HCT116 (cell line): Measurements from ENCODE around the gene RAB39B. TPM values are rescaled to one million over a fixed set of nuclear protein-coding genes. Genes with fewer than 3 reads are reported as not detected.
"Not testable (repeated sequence)": the region's sequence is repeated elsewhere in the genome, so short reads cannot be mapped to it uniquely, and the experiment has no call there.

Experiments used
- ATAC-seq: fragments of 200-7000 bp; cut with Tn5 transposase; 2 replicates; pipeline ENCODE4 v1.9.1; 2020; ENCODE audit warnings: mild to moderate bottlenecking, moderate library complexity
- BruUV-seq: library from RNA; stranded (reverse); fragments of 400-500 nt; replicated peaks from 2 replicates; lab custom pipeline; 2021; lab: Mats Ljungman, UMichigan
- CTCF ChIA-PET: fragments of 300-600 bp; sonication (Branson Sonifier 250); formaldehyde crosslinking; loops from one replicate; lab custom pipeline; 2021; ENCODE audit warnings: antibody characterized with exemption; lab: Charles Lee
- POLR2A ChIA-PET: fragments of 300-600, 350-600 bp; sonication (Branson Sonifier 250); formaldehyde crosslinking; loops from one replicate; lab custom pipeline; 2021; ENCODE audit warnings: antibody characterized with exemption; lab: Charles Lee
- RAD21 ChIA-PET, 2 experiments: fragments of 300-600 bp; sonication (Branson Sonifier 250); formaldehyde crosslinking; loops; one replicate each; lab custom pipeline; 2023; ENCODE audit warnings: low total read pairs in 2 of 2; ENCODE audit not compliant: uncharacterized antibody in 2 of 2, unreplicated experiment in 2 of 2, low non-redundant PET in 1 of 2; lab: Charles Lee
- DNase-seq: peaks from one replicate; pipeline ENCODE4 v3.0.0-alpha.2; 2010; ENCODE audit warnings: low read depth, low spot score
- H2AFZ ChIP-seq: fragments of 200-600 bp; shearing (Covaris generic), sonication (generic); 2 replicates; pipeline ENCODE4 v1.6.1; 2017; ENCODE audit warnings: low read depth, mixed run types, mixed read lengths, antibody characterized with exemption, low read length; ENCODE audit not compliant: poor library complexity, severe bottlenecking
- H3K27ac ChIP-seq: 2 replicates; pipeline ENCODE4 v1.5.1; 2012; ENCODE audit warnings: low read depth, low read length
- H3K27me3 ChIP-seq: fragments of 200-600 bp; sonication (generic); 2 replicates; pipeline ENCODE4 v1.6.1; 2016; ENCODE audit warnings: mixed run types, low read length, mixed read lengths; ENCODE audit not compliant: insufficient read depth
- H3K36me3 ChIP-seq, 2 experiments: fragments of 200-500 bp in 1 of 2; fragments of 200-600 bp in 1 of 2; sonication (Bioruptor generic) in 1 of 2; sonication (generic) in 1 of 2; 2 replicates each; pipeline versions ENCODE4 v1.5.1 to v1.6.1; 2014 to 2016; ENCODE audit warnings: low read length in 2 of 2, inconsistent platforms in 1 of 2, mixed read lengths in 1 of 2, mixed run types in 1 of 2; ENCODE audit not compliant: insufficient read depth in 2 of 2, control insufficient read depth in 1 of 2
- H3K4me1 ChIP-seq, 2 experiments: fragments of 200-600 bp in 1 of 2; sonication (generic) in 1 of 2; 2 replicates each; pipeline versions ENCODE4 v1.5.1 to v1.6.1; 2012 to 2017; ENCODE audit warnings: low read length in 2 of 2, inconsistent platforms in 1 of 2, mild to moderate bottlenecking in 1 of 2, mixed read lengths in 1 of 2, mixed run types in 1 of 2, moderate library complexity in 1 of 2; ENCODE audit not compliant: insufficient read depth in 2 of 2, control insufficient read depth in 1 of 2
- H3K4me2 ChIP-seq: fragments of 200-600 bp; sonication (generic); 2 replicates; pipeline ENCODE4 v1.6.1; 2017; ENCODE audit warnings: mixed run types, low read length, mixed read lengths
- H3K4me3 ChIP-seq, 2 experiments: fragments of 200-600 bp in 1 of 2; sonication (generic) in 1 of 2; replicated peaks in 1 of 2; 2 replicates each; pipeline ENCODE4 v1.5.1; 2011 to 2016; ENCODE audit warnings: low read length in 2 of 2, control low read depth in 1 of 2, low read depth in 1 of 2, mild to moderate bottlenecking in 1 of 2, mixed read lengths in 1 of 2, mixed run types in 1 of 2
- H3K79me2 ChIP-seq: fragments of 200-600 bp; sonication (generic); 2 replicates; pipeline ENCODE4 v1.6.1; 2017; ENCODE audit warnings: mild to moderate bottlenecking, mixed run types, low read length, moderate library complexity, mixed read lengths; ENCODE audit not compliant: insufficient read depth
- H3K9ac ChIP-seq: fragments of 200-600 bp; sonication (generic); 2 replicates; pipeline ENCODE4 v1.6.1; 2016; ENCODE audit warnings: low read length, mixed read lengths
- H3K9me2 ChIP-seq: fragments of 200-600 bp; sonication (generic), shearing (Covaris generic); 2 replicates; pipeline ENCODE4 v1.6.1; 2017; ENCODE audit warnings: mixed run types, mild to moderate bottlenecking, moderate library complexity; ENCODE audit not compliant: insufficient read depth
- H3K9me3 ChIP-seq, 2 experiments: fragments of 200-500 bp in 1 of 2; fragments of 200-600 bp in 1 of 2; sonication (Bioruptor generic) in 1 of 2; sonication (generic) in 1 of 2; 2 replicates each; pipeline ENCODE4 v1.6.1; 2014 to 2017; ENCODE audit warnings: low read length in 2 of 2, mixed read lengths in 2 of 2, inconsistent platforms in 1 of 2, low read depth in 1 of 2, mild to moderate bottlenecking in 1 of 2, mixed run types in 1 of 2, moderate library complexity in 1 of 2; ENCODE audit not compliant: control insufficient read depth in 1 of 2, insufficient read depth in 1 of 2
- H4K20me1 ChIP-seq: fragments of 200-600 bp; sonication (generic), shearing (Covaris generic); 2 replicates; pipeline ENCODE4 v1.6.1; 2017; ENCODE audit warnings: mixed run types, mild to moderate bottlenecking, moderate library complexity; ENCODE audit not compliant: insufficient read depth
- CBX3 ChIP-seq: IDR thresholded peaks from 2 replicates; pipeline ENCODE4 v1.6.1; 2012; ENCODE audit warnings: low read depth
- CEBPB ChIP-seq: IDR thresholded peaks from 2 replicates; pipeline ENCODE4 v1.6.1; 2012; ENCODE audit warnings: low read depth
- EGR1 ChIP-seq: IDR thresholded peaks from 2 replicates; pipeline ENCODE4 v1.6.1; 2012; ENCODE audit warnings: low read depth
- EZH2 ChIP-seq: fragments of 200-600 bp; sonication (generic); IDR thresholded peaks from 2 replicates; pipeline ENCODE4 v1.6.1; 2017; ENCODE audit warnings: antibody characterized with exemption, mixed run types
- EZH2phosphoT487 ChIP-seq: fragments of 200-600 bp; IDR thresholded peaks from 2 replicates; pipeline ENCODE4 v1.6.1; 2018; ENCODE audit warnings: antibody characterized with exemption, borderline replicate concordance
- FOSL1 ChIP-seq: IDR thresholded peaks from 2 replicates; pipeline ENCODE4 v1.6.1; 2012; ENCODE audit warnings: low read depth
- POLR2A ChIP-seq: IDR thresholded peaks from 2 replicates; pipeline ENCODE4 v1.7.0; 2011; ENCODE audit warnings: borderline replicate concordance; ENCODE audit not compliant: insufficient read depth, insufficient read length; ENCODE audit errors: extremely low read depth
- POLR2AphosphoS5 ChIP-seq: IDR thresholded peaks from 2 replicates; pipeline ENCODE4 v1.6.1; 2011; ENCODE audit warnings: mild to moderate bottlenecking, low read depth, low read length, moderate library complexity
- RAD21 ChIP-seq: IDR thresholded peaks from 2 replicates; pipeline ENCODE4 v1.6.1; 2012; ENCODE audit warnings: low read depth, mild to moderate bottlenecking
- SIN3A ChIP-seq: IDR thresholded peaks from 2 replicates; pipeline ENCODE4 v1.6.1; 2012; ENCODE audit warnings: low read depth
- SP1 ChIP-seq: IDR thresholded peaks from 2 replicates; pipeline ENCODE4 v1.6.1; 2012; ENCODE audit warnings: low read depth
- SRF ChIP-seq: IDR thresholded peaks from 2 replicates; pipeline ENCODE4 v1.6.1; 2012; ENCODE audit warnings: low read depth
- TCF7L2 ChIP-seq: IDR thresholded peaks from 2 replicates; pipeline ENCODE4 v1.7.0; 2011; ENCODE audit warnings: borderline replicate concordance, inconsistent platforms; ENCODE audit not compliant: insufficient read depth, insufficient read length; ENCODE audit errors: extremely low read depth
- ZFX ChIP-seq: fragments of 450-650 bp; IDR thresholded peaks from 2 replicates; pipeline ENCODE4 v1.6.1; 2017
- intact Hi-C: fragments of 100-400 bp; cut with micrococcal nuclease; formaldehyde crosslinking; loops from 2 replicates; pipeline ENCODE4 v1.10.0; 2022
- total RNA-seq: library from RNA; stranded (reverse); gene quantifications from one replicate; pipeline ENCODE4 v1.2.1, GENCODE V29; 2021; ENCODE audit not compliant: unreplicated experiment
- TF ChIP-seq, protein P1 (sequence below): IDR thresholded peaks from 2 replicates; pipeline ENCODE4 v1.6.1; 2012
- TF ChIP-seq, protein P2 (sequence below): IDR thresholded peaks from 2 replicates; pipeline ENCODE4 v1.6.1; 2012; ENCODE audit warnings: low read depth
- TF ChIP-seq, protein P3 (sequence below): IDR thresholded peaks from 2 replicates; pipeline ENCODE4 v1.6.1; 2011; ENCODE audit warnings: mild to moderate bottlenecking, low read length, moderate library complexity; ENCODE audit not compliant: insufficient replicate concordance; ENCODE audit errors: extremely low read depth
- TF ChIP-seq, protein P4 (sequence below): IDR thresholded peaks from 2 replicates; pipeline ENCODE4 v1.6.1; 2012

RAB39B gene
- total RNA-seq, 1 experiment from 2014 or later, result 0.10 TPM

DNA sequence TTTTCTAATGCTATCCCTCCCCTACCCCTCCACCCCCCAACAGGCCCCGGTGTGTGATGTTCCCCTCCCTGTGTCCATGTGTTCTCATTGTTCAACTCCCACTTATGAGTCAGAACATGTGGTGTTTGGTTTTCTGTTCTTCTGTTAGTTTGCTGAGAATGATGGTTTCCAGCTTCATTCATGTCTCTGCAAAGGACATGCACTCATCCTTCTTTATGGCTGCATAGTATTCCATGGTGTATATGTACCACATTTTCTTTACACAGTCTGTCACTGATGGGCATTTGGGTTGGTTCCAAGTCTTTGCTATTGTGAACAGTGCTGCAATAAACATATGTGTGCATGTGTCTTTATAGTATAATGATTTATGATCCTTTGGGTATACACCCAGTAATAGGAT lies 3.7 kb upstream of the RAB39B start:
- DNase-seq, H3K79me2 ChIP-seq, H3K9me2 ChIP-seq, H3K27me3 ChIP-seq, H4K20me1 ChIP-seq, BruUV-seq, RAD21 ChIA-PET, CTCF ChIA-PET, H3K4me2 ChIP-seq, H3K4me1 ChIP-seq, H3K4me3 ChIP-seq, H3K9ac ChIP-seq, H3K9me3 ChIP-seq, intact Hi-C loops, POLR2A ChIA-PET, H2AFZ ChIP-seq, H3K36me3 ChIP-seq, H3K27ac ChIP-seq, ATAC-seq: not testable (repeated sequence)

DNA sequence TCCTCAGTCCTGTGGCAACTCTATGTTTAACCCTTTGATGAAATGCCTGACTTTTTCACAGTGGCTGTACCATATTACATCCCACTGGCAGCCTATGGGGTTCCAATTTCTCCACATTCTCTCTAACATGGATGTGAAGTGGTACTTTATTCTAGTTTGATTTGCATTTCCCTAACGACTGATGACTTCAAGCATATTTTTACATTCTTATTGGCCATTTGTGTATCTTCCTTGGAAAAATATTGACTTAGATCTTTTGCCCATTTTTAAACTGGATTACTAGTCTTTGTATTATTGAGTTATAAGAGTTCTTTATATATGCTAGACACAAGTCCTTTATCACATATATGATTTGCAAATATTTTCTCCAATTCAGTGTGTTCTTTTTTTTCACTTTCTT lies 2.1 kb upstream of the RAB39B start:
- no peaks in the 10 kb centered on the region for H3K36me3 ChIP-seq
- H3K9me2 ChIP-seq, result no peaks in the 10 kb centered on the region
- no peak overlapping the region for H3K4me3 ChIP-seq
- RAD21 ChIA-PET, result no interaction called here
- H4K20me1 ChIP-seq, result no peaks in the 10 kb centered on the region
- BruUV-seq, result no TSS peak
- CTCF ChIA-PET, result no interaction called here
- ATAC-seq (no peak), DNase-seq (no peak)
- intact Hi-C loops, result no loop called here
- no peaks in the 10 kb centered on the region for H3K9me3 ChIP-seq
- POLR2A ChIA-PET, result no interaction called here
- H3K79me2 ChIP-seq, result no peaks in the 10 kb centered on the region
- H3K4me1 ChIP-seq, result no peaks in the 10 kb centered on the region
- TF ChIP-seq, protein P1, sequence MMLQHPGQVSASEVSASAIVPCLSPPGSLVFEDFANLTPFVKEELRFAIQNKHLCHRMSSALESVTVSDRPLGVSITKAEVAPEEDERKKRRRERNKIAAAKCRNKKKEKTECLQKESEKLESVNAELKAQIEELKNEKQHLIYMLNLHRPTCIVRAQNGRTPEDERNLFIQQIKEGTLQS, result no peak
- TF ChIP-seq SRF (no peak), POLR2A (no peak), TCF7L2 (no peak), EZH2 (no peak), RAD21 (no peak), CBX3 (no peak), SIN3A (no peak), SP1 (no peak), EZH2phosphoT487 (no peak), FOSL1 (no peak), ZFX (no peak), EGR1 (no peak), POLR2AphosphoS5 (no peak), CEBPB (no peak)
- TF ChIP-seq, protein P2, sequence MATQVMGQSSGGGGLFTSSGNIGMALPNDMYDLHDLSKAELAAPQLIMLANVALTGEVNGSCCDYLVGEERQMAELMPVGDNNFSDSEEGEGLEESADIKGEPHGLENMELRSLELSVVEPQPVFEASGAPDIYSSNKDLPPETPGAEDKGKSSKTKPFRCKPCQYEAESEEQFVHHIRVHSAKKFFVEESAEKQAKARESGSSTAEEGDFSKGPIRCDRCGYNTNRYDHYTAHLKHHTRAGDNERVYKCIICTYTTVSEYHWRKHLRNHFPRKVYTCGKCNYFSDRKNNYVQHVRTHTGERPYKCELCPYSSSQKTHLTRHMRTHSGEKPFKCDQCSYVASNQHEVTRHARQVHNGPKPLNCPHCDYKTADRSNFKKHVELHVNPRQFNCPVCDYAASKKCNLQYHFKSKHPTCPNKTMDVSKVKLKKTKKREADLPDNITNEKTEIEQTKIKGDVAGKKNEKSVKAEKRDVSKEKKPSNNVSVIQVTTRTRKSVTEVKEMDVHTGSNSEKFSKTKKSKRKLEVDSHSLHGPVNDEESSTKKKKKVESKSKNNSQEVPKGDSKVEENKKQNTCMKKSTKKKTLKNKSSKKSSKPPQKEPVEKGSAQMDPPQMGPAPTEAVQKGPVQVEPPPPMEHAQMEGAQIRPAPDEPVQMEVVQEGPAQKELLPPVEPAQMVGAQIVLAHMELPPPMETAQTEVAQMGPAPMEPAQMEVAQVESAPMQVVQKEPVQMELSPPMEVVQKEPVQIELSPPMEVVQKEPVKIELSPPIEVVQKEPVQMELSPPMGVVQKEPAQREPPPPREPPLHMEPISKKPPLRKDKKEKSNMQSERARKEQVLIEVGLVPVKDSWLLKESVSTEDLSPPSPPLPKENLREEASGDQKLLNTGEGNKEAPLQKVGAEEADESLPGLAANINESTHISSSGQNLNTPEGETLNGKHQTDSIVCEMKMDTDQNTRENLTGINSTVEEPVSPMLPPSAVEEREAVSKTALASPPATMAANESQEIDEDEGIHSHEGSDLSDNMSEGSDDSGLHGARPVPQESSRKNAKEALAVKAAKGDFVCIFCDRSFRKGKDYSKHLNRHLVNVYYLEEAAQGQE, result no peak
- TF ChIP-seq, protein P3, sequence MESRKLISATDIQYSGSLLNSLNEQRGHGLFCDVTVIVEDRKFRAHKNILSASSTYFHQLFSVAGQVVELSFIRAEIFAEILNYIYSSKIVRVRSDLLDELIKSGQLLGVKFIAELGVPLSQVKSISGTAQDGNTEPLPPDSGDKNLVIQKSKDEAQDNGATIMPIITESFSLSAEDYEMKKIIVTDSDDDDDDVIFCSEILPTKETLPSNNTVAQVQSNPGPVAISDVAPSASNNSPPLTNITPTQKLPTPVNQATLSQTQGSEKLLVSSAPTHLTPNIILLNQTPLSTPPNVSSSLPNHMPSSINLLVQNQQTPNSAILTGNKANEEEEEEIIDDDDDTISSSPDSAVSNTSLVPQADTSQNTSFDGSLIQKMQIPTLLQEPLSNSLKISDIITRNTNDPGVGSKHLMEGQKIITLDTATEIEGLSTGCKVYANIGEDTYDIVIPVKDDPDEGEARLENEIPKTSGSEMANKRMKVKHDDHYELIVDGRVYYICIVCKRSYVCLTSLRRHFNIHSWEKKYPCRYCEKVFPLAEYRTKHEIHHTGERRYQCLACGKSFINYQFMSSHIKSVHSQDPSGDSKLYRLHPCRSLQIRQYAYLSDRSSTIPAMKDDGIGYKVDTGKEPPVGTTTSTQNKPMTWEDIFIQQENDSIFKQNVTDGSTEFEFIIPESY, result no peak
- TF ChIP-seq, protein P4, sequence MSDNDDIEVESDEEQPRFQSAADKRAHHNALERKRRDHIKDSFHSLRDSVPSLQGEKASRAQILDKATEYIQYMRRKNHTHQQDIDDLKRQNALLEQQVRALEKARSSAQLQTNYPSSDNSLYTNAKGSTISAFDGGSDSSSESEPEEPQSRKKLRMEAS, result no peak
- no peaks in the 10 kb centered on the region for H3K27me3 ChIP-seq
- H3K27ac ChIP-seq, result no peak overlapping the region
- H3K9ac ChIP-seq, result no peak overlapping the region
- H2AFZ ChIP-seq, result no peak overlapping the region
- no peak overlapping the region for H3K4me2 ChIP-seq
